Measurements from ENCODE around the gene AHSG. TPM values are rescaled to one million over a fixed set of nuclear protein-coding genes. Genes with fewer than 3 reads are reported as not detected.

Gene AHSG
- total and polyA plus RNA-seq, 2 donors (not counting 3 experiments of a cell fraction or from before 2014, with no cell fraction given) = not detected

- Histone ChIP-seq H3K4me2 (ENCODE audit: insufficient read depth, low read length) (no peak overlapping the region), H3K9me1 (replicated peaks; ENCODE audit: control insufficient read depth, extremely low read depth, insufficient read depth, low read length) (no peaks in the 10 kb centered on the region), H3K36me3 (ENCODE audit: control insufficient read depth in 2 of 2, extremely low read depth in 1 of 2, insufficient read depth in 2 of 2, low read length in 2 of 2) (peaks cover 0 to 3% of the 10 kb centered on the region in 2 experiments), H3K9me3 (replicated peaks; ENCODE audit: control insufficient read depth, insufficient read depth, low read length) (no peaks in the 10 kb centered on the region), H3K27me3 (ENCODE audit: control insufficient read depth in 2 of 2, insufficient read depth in 2 of 2, low read length in 2 of 2) (no peaks in the 10 kb centered on the region), H3K79me2 (ENCODE audit: control insufficient read depth, insufficient read depth, low read length) (peaks cover 39% of the 10 kb centered on the region), H4K20me1 (replicated peaks; ENCODE audit: control insufficient read depth, extremely low read depth, insufficient read depth, low read length) (no peaks in the 10 kb centered on the region), H3K27ac (ENCODE audit: insufficient read depth, low read depth, low read length) (no peak overlapping the region), H3K4me3 (replicated peaks in 1 of 3; ENCODE audit: insufficient read depth in 1 of 3, low read depth in 1 of 3, low read length in 3 of 3) (no peak overlapping the region), H3K4me1 (ENCODE audit: control insufficient read depth, extremely low read depth, insufficient read depth, low read length) (peaks cover 6% of the 10 kb centered on the region), H3K9ac (replicated peaks; ENCODE audit: extremely low read depth, insufficient read depth, low read length) (no peak overlapping the region), H2AFZ (ENCODE audit: low read depth, low read length) (no peak overlapping the region)
- FAIRE-seq = no peak
- DNase-seq (ENCODE audit: low read depth, low spot score) = no peak
- intact Hi-C loops (cut with micrococcal nuclease) = no loop called here
- BruUV-seq (replicated peaks) = no TSS peak
- no peak for TF ChIP-seq GATA2 (IDR thresholded peaks at IDR 0.05; ENCODE audit: insufficient read depth, insufficient read length, low read depth, low read length)
- dilution Hi-C loops (cut with MboI; ENCODE audit: extremely low pct_ligation_motif_present, low sequenced_read_pairs) = no loop called here
- CTCF ChIA-PET = no interaction called here
- POLR2A ChIA-PET = no interaction called here
These were observed 48.3 kb upstream of the AHSG start for GRCh38 chr3:186564586-186564985.

GRCh38 chr3:186566772-186567071 is 46.1 kb upstream of the AHSG start:
- H2AFZ ChIP-seq (ENCODE audit: low read depth, low read length) = peak overlapping the region; percentile 73
- H3K9me3 ChIP-seq (replicated peaks; ENCODE audit: control insufficient read depth, insufficient read depth, low read length) = no peaks in the 10 kb centered on the region
- CTCF ChIA-PET = interaction anchor here (1.2 kb wide), 2 partner anchors 26 to 583 kb away, joined by 5 to 6 read pairs; no protein-coding TSS in a partner anchor
- peak overlapping the region; percentile 84 for H3K4me2 ChIP-seq (ENCODE audit: insufficient read depth, low read length)
- TSS peak; percentile 12 for BruUV-seq (replicated peaks)
- peak overlapping the region; percentile 86 for H3K9ac ChIP-seq (replicated peaks; ENCODE audit: extremely low read depth, insufficient read depth, low read length)
- H4K20me1 ChIP-seq (replicated peaks; ENCODE audit: control insufficient read depth, extremely low read depth, insufficient read depth, low read length) = no peaks in the 10 kb centered on the region
- no peak for DNase-seq (ENCODE audit: low read depth, low spot score)
- intact Hi-C loops (cut with micrococcal nuclease) (loop anchor here (2.0 to 5.0 kb wide), 3 partner anchors 26 to 366 kb away; partner anchors contain the start of gene ST6GAL1), dilution Hi-C loops (cut with MboI; ENCODE audit: extremely low pct_ligation_motif_present, low sequenced_read_pairs) (no loop called here)
- H3K27me3 ChIP-seq (ENCODE audit: control insufficient read depth in 2 of 2, insufficient read depth in 2 of 2, low read length in 2 of 2) = no peaks in the 10 kb centered on the region
- H3K27ac ChIP-seq (ENCODE audit: insufficient read depth, low read depth, low read length) = peak overlapping the region; percentile 54
- no peak for FAIRE-seq
- peaks cover 33% of the 10 kb centered on the region for H3K79me2 ChIP-seq (ENCODE audit: control insufficient read depth, insufficient read depth, low read length)
- peak overlapping the region; percentile 68 to 99 (median 84) for H3K4me3 ChIP-seq (replicated peaks in 1 of 3; ENCODE audit: insufficient read depth in 1 of 3, low read depth in 1 of 3, low read length in 3 of 3)
- POLR2A ChIA-PET = no interaction called here
- TF ChIP-seq POLR2AphosphoS5 (IDR thresholded peaks at IDR 0.05; ENCODE audit: insufficient read depth, low read depth, low read length) (no peak), CTCF (IDR thresholded peaks at IDR 0.05; ENCODE audit: extremely low read depth in 1 of 2, insufficient read depth in 1 of 2, low read depth in 1 of 2, low read length in 2 of 2) (no peak), GATA2 (IDR thresholded peaks at IDR 0.05; ENCODE audit: insufficient read depth, insufficient read length, low read depth, low read length) (no peak), EZH2 (IDR thresholded peaks at IDR 0.05; ENCODE audit: borderline replicate concordance, low read depth, low read length, severe bottlenecking) (no peak), JUN (IDR thresholded peaks at IDR 0.05; ENCODE audit: borderline replicate concordance, insufficient read depth, insufficient read length, low read depth) (no peak), FOS (IDR thresholded peaks at IDR 0.05; ENCODE audit: borderline replicate concordance, insufficient read depth, low read length) (no peak), MYC (IDR thresholded peaks at IDR 0.05; ENCODE audit: low read depth, low read length) (no peak), POLR2A (IDR thresholded peaks at IDR 0.05; ENCODE audit: low read depth, low read length) (no peak), MAX (IDR thresholded peaks at IDR 0.05; ENCODE audit: insufficient read depth, insufficient read length) (no peak)
- peaks cover 15% of the 10 kb centered on the region for H3K4me1 ChIP-seq (ENCODE audit: control insufficient read depth, extremely low read depth, insufficient read depth, low read length)
- H3K36me3 ChIP-seq (ENCODE audit: control insufficient read depth in 2 of 2, extremely low read depth in 1 of 2, insufficient read depth in 2 of 2, low read length in 2 of 2) = peaks cover 0 to 3% of the 10 kb centered on the region in 2 experiments
- no peaks in the 10 kb centered on the region for H3K9me1 ChIP-seq (replicated peaks; ENCODE audit: control insufficient read depth, extremely low read depth, insufficient read depth, low read length)
